IMR-90 (cell line): ENCODE results near the gene ARHGAP23. TPM values are rescaled to one million over a fixed set of nuclear protein-coding genes. Genes with fewer than 3 reads are reported as not detected.
"Not testable (repeated sequence)": the region's sequence is repeated elsewhere in the genome, so short reads cannot be mapped to it uniquely, and the experiment has no call there.

Source experiments
- ATAC-seq: fragments of 200-7000 bp; cut with Tn5 transposase; 2 replicates; pipeline ENCODE4 v1.9.1; 2020; ENCODE audit warnings: low read depth, mild to moderate bottlenecking, moderate library complexity
- BruUV-seq: library from RNA; stranded (reverse); fragments of 400-500 nt; replicated peaks from 2 replicates; lab custom pipeline; 2021; lab: Mats Ljungman, UMichigan
- CTCF ChIA-PET: fragments of 300-600 bp; formaldehyde crosslinking; extraction: SDS; loops from one replicate; lab custom pipeline; 2021; ENCODE audit warnings: antibody characterized with exemption; lab: Yijun Ruan, JAX
- POLR2A ChIA-PET: fragments of 300-600 bp; sonication (Branson Sonifier 250); formaldehyde crosslinking; loops from one replicate; lab custom pipeline; 2022; ENCODE audit warnings: antibody characterized with exemption; ENCODE audit not compliant: unreplicated experiment; lab: Charles Lee
- DNase-seq: peaks from one replicate; pipeline ENCODE4 v3.0.0; 2013
- H2AFZ ChIP-seq: replicated peaks from 2 replicates; pipeline ENCODE3; 2013; ENCODE audit warnings: low read length, mild to moderate bottlenecking; ENCODE audit not compliant: poor library complexity
- H2AK5ac ChIP-seq: 2 replicates; pipeline ENCODE4 v1.6.1; 2013; ENCODE audit warnings: low read depth, low read length, inconsistent platforms
- H2AK9ac ChIP-seq: replicated peaks from 2 replicates; pipeline ENCODE3; 2013; ENCODE audit warnings: mild to moderate bottlenecking, low read depth, low read length, moderate library complexity; ENCODE audit not compliant: poor library complexity
- H2BK120ac ChIP-seq: 2 replicates; pipeline ENCODE4 v1.6.1; 2013; ENCODE audit warnings: low read depth, low read length, inconsistent platforms
- H2BK15ac ChIP-seq: 3 replicates; pipeline ENCODE4 v1.6.1; 2013; ENCODE audit warnings: low read depth, low read length, inconsistent platforms
- H2BK20ac ChIP-seq: 2 replicates; pipeline ENCODE4 v1.6.1; 2013; ENCODE audit warnings: low read depth, mild to moderate bottlenecking, inconsistent platforms, low read length, moderate library complexity
- H2BK5ac ChIP-seq: 2 replicates; pipeline ENCODE4 v1.6.1; 2013; ENCODE audit warnings: mild to moderate bottlenecking, low read depth, low read length, inconsistent platforms; ENCODE audit not compliant: poor library complexity, severe bottlenecking
- H3K14ac ChIP-seq: replicated peaks from 2 replicates; pipeline ENCODE4 v1.6.1; 2013; ENCODE audit warnings: low read depth, low read length, inconsistent platforms
- H3K18ac ChIP-seq: 2 replicates; pipeline ENCODE4 v1.6.1; 2013; ENCODE audit warnings: low read depth, low read length, control low read depth
- H3K23ac ChIP-seq: 2 replicates; pipeline ENCODE4 v1.6.1; 2013; ENCODE audit warnings: low read depth, low read length, inconsistent platforms
- H3K27ac ChIP-seq: 2 replicates; pipeline ENCODE4 v1.5.1; 2013; ENCODE audit warnings: mild to moderate bottlenecking, control low read depth, low read length; ENCODE audit not compliant: insufficient read depth
- H3K27me3 ChIP-seq: 2 replicates; pipeline ENCODE4 v1.6.1; 2013; ENCODE audit warnings: low read length; ENCODE audit not compliant: control insufficient read depth, insufficient read depth
- H3K36me3 ChIP-seq: 2 replicates; pipeline ENCODE4 v1.6.1; 2013; ENCODE audit warnings: low read length, mixed read lengths; ENCODE audit not compliant: control insufficient read depth, insufficient read depth
- H3K4ac ChIP-seq: 2 replicates; pipeline ENCODE4 v1.6.1; 2013; ENCODE audit warnings: low read depth, low read length, inconsistent platforms
- H3K4me1 ChIP-seq: 2 replicates; pipeline ENCODE4 v1.6.1; 2013; ENCODE audit warnings: low read length, mixed read lengths; ENCODE audit not compliant: control insufficient read depth, insufficient read depth
- H3K4me2 ChIP-seq: 2 replicates; pipeline ENCODE4 v1.6.1; 2013; ENCODE audit warnings: low read depth, mild to moderate bottlenecking, control low read depth, low read length, moderate library complexity
- H3K4me3 ChIP-seq: 2 replicates; pipeline ENCODE4 v1.5.1; 2013; ENCODE audit warnings: low read depth, mild to moderate bottlenecking, control low read depth, low read length, moderate library complexity; ENCODE audit not compliant: insufficient read depth
- H3K56ac ChIP-seq: 2 replicates; pipeline ENCODE4 v1.6.1; 2013; ENCODE audit warnings: low read length, inconsistent platforms; ENCODE audit not compliant: insufficient read depth; ENCODE audit errors: extremely low read depth
- H3K79me1 ChIP-seq, 2 experiments: 2 replicates each; pipeline ENCODE4 v1.6.1; 2013; ENCODE audit warnings: low read length in 2 of 2, inconsistent platforms in 1 of 2, low read depth in 1 of 2
- H3K9ac ChIP-seq: 2 replicates; pipeline ENCODE4 v1.6.1; 2013; ENCODE audit warnings: low read depth, low read length, control low read depth
- H3K9me1 ChIP-seq: 2 replicates; pipeline ENCODE4 v1.6.1; 2013; ENCODE audit warnings: low read length, inconsistent platforms; ENCODE audit not compliant: insufficient read depth
- H3K9me3 ChIP-seq: 2 replicates; pipeline ENCODE4 v1.6.1; 2013; ENCODE audit warnings: low read length; ENCODE audit not compliant: control insufficient read depth, insufficient read depth
- H4K20me1 ChIP-seq: 2 replicates; pipeline ENCODE4 v1.6.1; 2013; ENCODE audit warnings: low read length, inconsistent platforms; ENCODE audit not compliant: insufficient read depth
- H4K5ac ChIP-seq: 2 replicates; pipeline ENCODE4 v1.6.1; 2013; ENCODE audit warnings: mild to moderate bottlenecking, low read depth, low read length, control low read depth
- H4K8ac ChIP-seq, 2 experiments: 2 replicates each; pipeline ENCODE4 v1.6.1; 2013; ENCODE audit warnings: low read depth in 2 of 2, low read length in 2 of 2, control low read depth in 1 of 2, inconsistent platforms in 1 of 2
- H4K91ac ChIP-seq: 2 replicates; pipeline ENCODE4 v1.6.1; 2013; ENCODE audit warnings: low read depth, low read length, inconsistent platforms; ENCODE audit not compliant: insufficient read depth
- WGBS, 2 experiments: methylation state at CpG; one replicate each; pipeline versions ENCODE4 v1.1.5 to v1.1.7; 2013; ENCODE audit warnings: missing lambda C conversion rate in 2 of 2; ENCODE audit not compliant: insufficient read length in 1 of 2; ENCODE audit errors: extremely low coverage in 2 of 2; 5-methylcytosine and 5-hydroxymethylcytosine counted together
- dilution Hi-C: fragments of 300-500 bp; cut with HindIII; formaldehyde crosslinking; loops from one replicate; pipeline ENCODE4 v1.14.3; 2018; ENCODE audit warnings: low sequenced_read_pairs; ENCODE audit not compliant: unreplicated experiment
- in situ Hi-C: fragments of 300-500 bp; cut with MboI; formaldehyde crosslinking; loops from 3 replicates; pipeline ENCODE4 v1.14.3; 2019; ENCODE audit warnings: low sequenced_read_pairs, inconsistent platforms, mixed read lengths
- intact Hi-C: fragments of 100-400 bp; cut with micrococcal nuclease; formaldehyde crosslinking; loops from 2 replicates; pipeline ENCODE4 v1.10.0; 2022
- polyA plus RNA-seq, 3 experiments: library from polyadenylated mRNA; depleted of rRNA; stranded (reverse); fragments of >200 nt; gene quantifications; 2 replicates each; pipeline ENCODE4 v1.2.3, GENCODE V29; 2012; ENCODE audit warnings: low replicate concordance in 1 of 3
- total RNA-seq: library from RNA; depleted of rRNA; stranded (reverse); fragments of >200 nt; gene quantifications from 2 replicates; pipeline ENCODE4 v1.2.3, GENCODE V29; 2012

ARHGAP23 gene
- total and polyA plus RNA-seq, 2 of the 4 experiments (the other 2 are of a cell fraction): 9.3 to 43.3 TPM

GRCh38 chr17:38528141-38528540, 99.9 kb downstream of the ARHGAP23 start:
- H2BK20ac ChIP-seq, H2BK5ac ChIP-seq, H3K4me3 ChIP-seq, H3K9me1 ChIP-seq, H3K27ac ChIP-seq, H3K9me3 ChIP-seq, ATAC-seq, H2AK9ac ChIP-seq, H4K91ac ChIP-seq, in situ Hi-C loops, H2AK5ac ChIP-seq, H3K79me1 ChIP-seq, H3K36me3 ChIP-seq, H3K14ac ChIP-seq, intact Hi-C loops, POLR2A ChIA-PET, H2AFZ ChIP-seq, H3K9ac ChIP-seq, H4K5ac ChIP-seq, H4K8ac ChIP-seq, DNase-seq, H3K18ac ChIP-seq, H3K4me1 ChIP-seq, BruUV-seq, H3K23ac ChIP-seq, dilution Hi-C loops, H3K4ac ChIP-seq, H2BK15ac ChIP-seq, H2BK120ac ChIP-seq, H4K20me1 ChIP-seq, H3K4me2 ChIP-seq, CTCF ChIA-PET, H3K56ac ChIP-seq: not testable (repeated sequence)
- 0% methylated on average over 4 of the region's 10 CpGs; no CpG with 5 or more reads in 1 of the 2 experiments for WGBS, 2 experiments
- H3K27me3 ChIP-seq: peaks cover 26% of the 10 kb centered on the region

- H3K56ac ChIP-seq, H3K9ac ChIP-seq, H4K91ac ChIP-seq, in situ Hi-C loops, ATAC-seq, H3K18ac ChIP-seq, H2AK5ac ChIP-seq, BruUV-seq, H3K4ac ChIP-seq, H3K4me2 ChIP-seq, H3K23ac ChIP-seq, H2BK120ac ChIP-seq, H4K8ac ChIP-seq, H4K20me1 ChIP-seq, DNase-seq, intact Hi-C loops, H2BK5ac ChIP-seq, H3K14ac ChIP-seq, dilution Hi-C loops, H2AFZ ChIP-seq, H3K27ac ChIP-seq, H3K4me3 ChIP-seq, H3K9me3 ChIP-seq, CTCF ChIA-PET, H3K36me3 ChIP-seq, H3K9me1 ChIP-seq, H2AK9ac ChIP-seq, H3K4me1 ChIP-seq, H2BK15ac ChIP-seq, H4K5ac ChIP-seq, POLR2A ChIA-PET, H3K79me1 ChIP-seq, H2BK20ac ChIP-seq: not testable (repeated sequence)
- WGBS, 2 experiments: no CpG with 5 or more reads among the region's 11 CpGs
- H3K27me3 ChIP-seq: peaks cover 40% of the 10 kb centered on the region
Measured at GRCh38 chr17:38530856-38531255, 102.6 kb downstream of the ARHGAP23 start.
